Prostate gland (tissue), 2 donors: ENCODE data around the gene LARGE1. TPM values are rescaled to one million over a fixed set of nuclear protein-coding genes. Genes with fewer than 3 reads are reported as not detected.
A peak's percentile ranks its signal among the peaks of the same experiment; 100 is the strongest.

Experiments
- DNase-seq: peaks from one replicate; pipeline ENCODE4 v3.0.0-alpha.2; 2019; ENCODE audit warnings: low spot score
- H3K27ac ChIP-seq, 2 donors: fragments of 200-600 bp; sonication (generic); 2 replicates each; pipeline ENCODE4 v1.5.1; 2017 to 2019
- H3K27me3 ChIP-seq: fragments of 200-600 bp; sonication (generic); replicated peaks from 2 replicates; pipeline ENCODE4 v1.5.1; 2019; ENCODE audit not compliant: insufficient read depth
- H3K36me3 ChIP-seq, 2 donors: fragments of 200-600 bp; sonication (generic); 1 replicate in 1 of 2; 2 replicates in 1 of 2; pipeline versions ENCODE4 v1.5.1 to v1.8.1; 2017 to 2019
- H3K4me1 ChIP-seq: fragments of 200-600 bp; sonication (generic); replicated peaks from 2 replicates; pipeline ENCODE4 v1.5.1; 2019
- H3K4me3 ChIP-seq, 2 donors: fragments of 200-600 bp; sonication (generic); 2 replicates each; pipeline ENCODE4 v1.5.1; 2017 to 2019
- H3K9me3 ChIP-seq: fragments of 200-600 bp; sonication (generic); 2 replicates; pipeline ENCODE4 v1.5.1; 2017
- CTCF ChIP-seq, 4 experiments: fragments of 200-600 bp in 2 of 4; fragments of 450-650 bp in 2 of 4; sonication (generic) in 2 of 4; IDR thresholded peaks; 1 replicate in 3 of 4; 2 replicates in 1 of 4; pipeline ENCODE4 v1.5.1; 2016 to 2019; ENCODE audit warnings: antibody characterized with exemption in 4 of 4, mild to moderate bottlenecking in 2 of 4, moderate library complexity in 2 of 4
- POLR2A ChIP-seq: fragments of 450-650 bp; IDR thresholded peaks from one replicate; pipeline ENCODE4 v1.6.1; 2016; ENCODE audit warnings: antibody characterized with exemption, mild to moderate bottlenecking
- POLR2AphosphoS5 ChIP-seq: sonication (generic); formaldehyde crosslinking; IDR thresholded peaks from one replicate; pipeline ENCODE4 v1.6.1; 2017; ENCODE audit warnings: antibody characterized with exemption
- WGBS: methylation state at CpG from one replicate; pipeline ENCODE4 v1.1.5; 2018; 5-methylcytosine and 5-hydroxymethylcytosine counted together
- intact Hi-C: fragments of 100-400 bp; cut with DNase I; formaldehyde crosslinking; loops from one replicate; pipeline ENCODE4 v1.14.2; 2022
- total RNA-seq, 2 donors: library from RNA; depleted of rRNA; stranded (reverse); fragments of >200 nt; gene quantifications; one replicate each; pipeline ENCODE4 v1.1.0, GENCODE V29; 2016

The LARGE1 gene
- total RNA-seq, 2 donors from 2014 or later: 18.6 to 37.4 TPM

DNA sequence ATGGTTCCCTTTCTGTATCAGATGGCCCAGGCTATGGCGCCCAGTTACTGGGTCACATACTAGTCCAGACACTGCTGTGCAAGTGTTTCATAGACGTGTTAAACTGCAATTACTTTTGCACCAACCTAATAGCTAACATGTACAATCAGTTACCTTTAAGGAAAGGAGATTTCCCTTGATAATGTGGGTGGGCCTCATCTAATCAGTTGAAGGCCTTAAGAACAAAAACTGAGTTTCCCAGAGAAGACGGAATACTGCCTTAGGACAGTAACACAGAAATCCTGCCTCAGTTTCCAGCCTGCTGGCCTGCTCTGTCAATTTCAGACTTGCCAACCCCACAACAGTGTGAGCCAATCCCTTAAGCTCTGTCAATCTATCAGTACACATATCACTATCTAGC is 632.2 kb downstream of the LARGE1 start:
- H3K4me1 ChIP-seq: no peaks in the 10 kb centered on the region
- TF ChIP-seq POLR2A: no peak
- no peak for TF ChIP-seq CTCF (IDR thresholded peaks at IDR 0.05)
- no peak for TF ChIP-seq POLR2AphosphoS5
- no peaks in the 10 kb centered on the region for H3K27me3 ChIP-seq
- no peak overlapping the region for H3K27ac ChIP-seq
- H3K9me3 ChIP-seq: no peaks in the 10 kb centered on the region
- 97% methylated on average over 3 of the region's 3 CpGs for WGBS
- no peaks in the 10 kb centered on the region for H3K36me3 ChIP-seq
- DNase-seq: no peak
- intact Hi-C loops: no loop called here
- no peak overlapping the region for H3K4me3 ChIP-seq

DNA sequence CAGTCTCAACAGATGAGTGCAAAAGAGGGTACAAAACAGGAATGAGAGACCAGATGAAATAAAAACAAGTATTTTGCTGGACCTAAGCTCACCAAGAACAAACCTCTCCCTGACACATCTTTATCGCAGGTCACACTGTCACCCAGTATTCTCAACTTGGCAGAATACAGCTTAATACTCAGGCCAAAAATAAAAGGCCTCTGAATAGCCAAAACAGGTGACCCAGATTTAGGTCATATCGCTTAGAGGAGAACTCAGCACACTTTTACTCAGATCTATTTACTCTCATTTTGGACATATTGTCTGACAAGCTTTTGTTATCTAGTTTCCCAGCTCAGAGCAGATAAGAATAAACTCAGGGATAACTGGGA is 645.2 kb downstream of the LARGE1 start:
- Histone ChIP-seq H3K36me3 (no peaks in the 10 kb centered on the region), H3K4me3 (no peak overlapping the region), H3K4me1 (peaks cover 23% of the 10 kb centered on the region), H3K9me3 (no peaks in the 10 kb centered on the region), H3K27ac (no peak overlapping the region), H3K27me3 (no peaks in the 10 kb centered on the region)
- WGBS: 97% methylated on average over 2 of the region's 2 CpGs
- no peak for DNase-seq
- TF ChIP-seq POLR2A (no peak), POLR2AphosphoS5 (no peak), CTCF (IDR thresholded peaks at IDR 0.05) (no peak)
- intact Hi-C loops: no loop called here

- no peak for TF ChIP-seq POLR2A
- peak in 1 of 4 experiments; percentile 26 for TF ChIP-seq CTCF (IDR thresholded peaks at IDR 0.05)
- Histone ChIP-seq H3K27ac (no peak overlapping the region), H3K27me3 (no peaks in the 10 kb centered on the region), H3K4me1 (peaks cover 23% of the 10 kb centered on the region), H3K4me3 (no peak overlapping the region), H3K36me3 (no peaks in the 10 kb centered on the region), H3K9me3 (no peaks in the 10 kb centered on the region)
- WGBS: 96% methylated on average over 20 of the region's 20 CpGs
- no peak for DNase-seq
- intact Hi-C loops: no loop called here
These were observed 645.8 kb downstream of the LARGE1 start for GRCh38 chr22:33274214-33275072.

- WGBS: 75% methylated on average over 2 of the region's 2 CpGs
- Histone ChIP-seq H3K4me1 (peaks cover 23% of the 10 kb centered on the region), H3K4me3 (no peak overlapping the region), H3K36me3 (no peaks in the 10 kb centered on the region), H3K9me3 (no peaks in the 10 kb centered on the region), H3K27me3 (no peaks in the 10 kb centered on the region), H3K27ac (peak overlapping the region in 1 of 2 donors; percentile 62)
- DNase-seq: no peak
- TF ChIP-seq POLR2AphosphoS5 (peak; percentile 47), POLR2A (no peak), CTCF (IDR thresholded peaks at IDR 0.05) (no peak)
- intact Hi-C loops: no loop called here
These were observed 647.4 kb downstream of the LARGE1 start for GRCh38 chr22:33272871-33273270.

GRCh38 chr22:33272180-33272579 is 648.1 kb downstream of the LARGE1 start:
- Histone ChIP-seq H3K27ac (peak overlapping the region; percentile 16 to 62), H3K4me3 (no peak overlapping the region), H3K27me3 (no peaks in the 10 kb centered on the region), H3K36me3 (no peaks in the 10 kb centered on the region), H3K4me1 (peaks cover 23% of the 10 kb centered on the region), H3K9me3 (no peaks in the 10 kb centered on the region)
- TF ChIP-seq POLR2AphosphoS5 (peak; percentile 54), CTCF (IDR thresholded peaks at IDR 0.05) (no peak)
- 39% methylated on average over 2 of the region's 2 CpGs for WGBS
- DNase-seq: peak; percentile 62
- intact Hi-C loops: no loop called here
